Measurements from ENCODE around the gene MACROD2. TPM values are rescaled to one million over a fixed set of nuclear protein-coding genes. Genes with fewer than 3 reads are reported as not detected.

The MACROD2 gene
- total RNA-seq, 1 experiment from 2014 or later = 3.7 TPM

- TF ChIP-seq RAD21 (IDR thresholded peaks at IDR 0.05; ENCODE audit: low read depth) = no peak
- no peak for TF ChIP-seq YY1 (IDR thresholded peaks at IDR 0.05; ENCODE audit: extremely low read depth, insufficient replicate concordance, low read depth, low read length)
- TF ChIP-seq ZNF274 (IDR thresholded peaks at IDR 0.05; ENCODE audit: low read depth, low read length) = no peak
- TF ChIP-seq, protein P1, sequence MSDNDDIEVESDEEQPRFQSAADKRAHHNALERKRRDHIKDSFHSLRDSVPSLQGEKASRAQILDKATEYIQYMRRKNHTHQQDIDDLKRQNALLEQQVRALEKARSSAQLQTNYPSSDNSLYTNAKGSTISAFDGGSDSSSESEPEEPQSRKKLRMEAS (IDR thresholded peaks at IDR 0.05) = no peak
- TF ChIP-seq TCF7L2 (IDR thresholded peaks at IDR 0.05; ENCODE audit: borderline replicate concordance, extremely low read depth, insufficient read depth, insufficient read length) = no peak
- no peak for TF ChIP-seq FOSL1 (IDR thresholded peaks at IDR 0.05; ENCODE audit: low read depth)
- TF ChIP-seq ZBTB33 (IDR thresholded peaks at IDR 0.05; ENCODE audit: extremely low read depth, insufficient replicate concordance, low read length) = no peak
- no peak for TF ChIP-seq EZH2phosphoT487 (IDR thresholded peaks at IDR 0.05; ENCODE audit: borderline replicate concordance)
- no peak for TF ChIP-seq CBX3 (IDR thresholded peaks at IDR 0.05; ENCODE audit: low read depth)
- TF ChIP-seq ATF3 (IDR thresholded peaks at IDR 0.05) = no peak
- no peak for TF ChIP-seq POLR2A (IDR thresholded peaks at IDR 0.05; ENCODE audit: borderline replicate concordance, extremely low read depth, insufficient read depth, insufficient read length)
- TF ChIP-seq SRF (IDR thresholded peaks at IDR 0.05; ENCODE audit: low read depth) = no peak
- TF ChIP-seq CEBPB (IDR thresholded peaks at IDR 0.05; ENCODE audit: low read depth) = no peak
- Histone ChIP-seq H3K4me2 (ENCODE audit: low read length) (no peak overlapping the region), H3K9ac (ENCODE audit: low read length) (no peak overlapping the region), H3K9me3 (ENCODE audit: control insufficient read depth in 1 of 2, insufficient read depth in 1 of 2, low read depth in 1 of 2, low read length in 2 of 2) (peaks cover 0 to 4% of the 10 kb centered on the region in 2 experiments; a peak in 2 of 4 replicates), H3K4me3 (replicated peaks in 1 of 2; ENCODE audit: low read depth in 1 of 2, low read length in 2 of 2) (no peak overlapping the region), H3K27ac (ENCODE audit: low read depth, low read length) (no peak overlapping the region), H3K79me2 (ENCODE audit: insufficient read depth, low read length) (no peaks in the 10 kb centered on the region), H4K20me1 (ENCODE audit: insufficient read depth) (no peaks in the 10 kb centered on the region), H3K4me1 (ENCODE audit: control insufficient read depth in 1 of 2, insufficient read depth in 2 of 2, low read length in 2 of 2) (no peaks in the 10 kb centered on the region), H3K27me3 (ENCODE audit: insufficient read depth, low read length) (no peaks in the 10 kb centered on the region), H2AFZ (ENCODE audit: low read depth, low read length, poor library complexity, severe bottlenecking) (no peak overlapping the region), H3K36me3 (ENCODE audit: control insufficient read depth in 1 of 2, insufficient read depth in 2 of 2, low read length in 2 of 2) (no peaks in the 10 kb centered on the region), H3K9me2 (ENCODE audit: insufficient read depth) (no peaks in the 10 kb centered on the region)
- intact Hi-C loops (cut with micrococcal nuclease) = no loop called here
- no TSS peak for BruUV-seq (replicated peaks)
- ChIA-PET POLR2A (no interaction called here), RAD21 (ENCODE audit: low non-redundant PET in 1 of 2, low total read pairs in 2 of 2, uncharacterized antibody in 2 of 2, unreplicated experiment in 2 of 2) (no interaction called here), CTCF (no interaction called here)
- DNase-seq (ENCODE audit: low read depth, low spot score) (no peak), ATAC-seq (no peak)
Observed at GRCh38 chr20:16050366-16050765, 2055.1 kb downstream of the MACROD2 start.

All from HCT116 (cell line).